Adrenal gland (tissue), 12 donors: ENCODE results near the gene RCE1. TPM values are rescaled to one million over a fixed set of nuclear protein-coding genes. Genes with fewer than 3 reads are reported as not detected.

Experiments used
- DNase-seq, 7 donors: peaks; one replicate each; pipeline ENCODE4 v3.0.0-alpha.2; 2019 to 2020
- H3K27ac ChIP-seq, 5 donors: fragments of 200-600 bp; sonication (generic) in 4 of 5; 1 replicate in 3 of 5; 2 replicates in 2 of 5; pipeline versions ENCODE4 v1.5.1 to v1.8.0; 2016 to 2020; ENCODE audit warnings: mild to moderate bottlenecking in 1 of 5
- H3K27me3 ChIP-seq: fragments of 200-600 bp; 2 replicates; pipeline ENCODE4 v1.8.0; 2021
- H3K36me3 ChIP-seq, 2 donors: fragments of 200-600 bp; replicated peaks in 1 of 2; 1 replicate in 1 of 2; 2 replicates in 1 of 2; pipeline versions ENCODE4 v1.5.1 to v1.8.0; 2018 to 2022
- H3K4me1 ChIP-seq, 2 donors: fragments of 200-600 bp; replicated peaks in 1 of 2; 1 replicate in 1 of 2; 2 replicates in 1 of 2; pipeline versions ENCODE4 v1.5.1 to v1.8.0; 2018 to 2021
- H3K4me3 ChIP-seq, 4 donors: fragments of 200-600 bp; sonication (generic) in 3 of 4; one replicate each; pipeline ENCODE4 v1.5.1; 2016 to 2018
- H3K9me3 ChIP-seq, 3 donors: fragments of 200-600 bp; sonication (generic) in 1 of 3; replicated peaks in 1 of 3; 1 replicate in 2 of 3; 2 replicates in 1 of 3; pipeline versions ENCODE4 v1.5.1 to v1.8.0; 2016 to 2021
- POLR2A ChIP-seq, 2 donors: fragments of 450-650 bp; IDR thresholded peaks; one replicate each; pipeline ENCODE4 v1.6.1; 2017; ENCODE audit warnings: antibody characterized with exemption in 2 of 2, mild to moderate bottlenecking in 2 of 2, moderate library complexity in 1 of 2
- WGBS, 4 donors: extraction: QIAGEN DNeasy Blood & Tissue Kit in 2 of 4; methylation state at CpG; one replicate each; pipeline versions ENCODE4 v1.1.5 to v1.1.7; 2013 to 2017; 5-methylcytosine and 5-hydroxymethylcytosine counted together
- intact Hi-C, 2 donors: fragments of 100-400 bp; cut with DNase I; formaldehyde crosslinking; loops; one replicate each; pipeline versions ENCODE4 v1.14.1 to v1.15.0; 2022 to 2023
- polyA plus RNA-seq, 3 donors: library from polyadenylated mRNA; stranded (reverse); fragments of 200-250 nt in 2 of 3; fragments of 350-450 nt in 1 of 3; fragmentation: Illumina TruSeq in 1 of 3; extraction: RNeasy Lipid Tissue Mini Kit (QIAGEN cat#74804) in 1 of 3; gene quantifications; one replicate each; pipeline ENCODE4 v1.2.3, GENCODE V29; 2013 to 2014
- total RNA-seq, 9 donors: library from RNA; depleted of rRNA in 4 of 9; stranded (reverse); fragments of >200 nt in 4 of 9; fragments of 120-200 nt in 1 of 9; fragmentation: NEBNext Ultra II Directional in 1 of 9; extraction: Animal tissue kit (Norgen Biotek cat#: 25700) in 1 of 9; gene quantifications; one replicate each; pipeline versions ENCODE4 v1.1.0 to v1.2.4, GENCODE V29; 2013 to 2023
- TF ChIP-seq, protein P1 (sequence below), 6 experiments: fragments of 450-650 bp in 4 of 6; fragments of 200-600 bp in 2 of 6; sonication (generic) in 1 of 6; IDR thresholded peaks; 1 replicate in 5 of 6; 2 replicates in 1 of 6; pipeline versions ENCODE4 v1.5.1 to v1.8.0; 2016 to 2021; ENCODE audit warnings: antibody characterized with exemption in 6 of 6, mild to moderate bottlenecking in 2 of 6, moderate library complexity in 1 of 6
- donor health status: healthy with polysubstance abuse.
- donor health status: Bipolar disorder and iron deficiency.
- donor health status: DM: yes; HTN: yes; CAD: no.
- donor health status: DM: no; HTN: no; CAD: no.
- donor health status: DM: no; HTN: no; CAD: no.
- donor health status: DM: yes; HTN: yes; CAD: no.

Gene RCE1
- total and polyA plus RNA-seq, 12 donors: 5.2 to 24.8 (median 18.0) TPM

DNA sequence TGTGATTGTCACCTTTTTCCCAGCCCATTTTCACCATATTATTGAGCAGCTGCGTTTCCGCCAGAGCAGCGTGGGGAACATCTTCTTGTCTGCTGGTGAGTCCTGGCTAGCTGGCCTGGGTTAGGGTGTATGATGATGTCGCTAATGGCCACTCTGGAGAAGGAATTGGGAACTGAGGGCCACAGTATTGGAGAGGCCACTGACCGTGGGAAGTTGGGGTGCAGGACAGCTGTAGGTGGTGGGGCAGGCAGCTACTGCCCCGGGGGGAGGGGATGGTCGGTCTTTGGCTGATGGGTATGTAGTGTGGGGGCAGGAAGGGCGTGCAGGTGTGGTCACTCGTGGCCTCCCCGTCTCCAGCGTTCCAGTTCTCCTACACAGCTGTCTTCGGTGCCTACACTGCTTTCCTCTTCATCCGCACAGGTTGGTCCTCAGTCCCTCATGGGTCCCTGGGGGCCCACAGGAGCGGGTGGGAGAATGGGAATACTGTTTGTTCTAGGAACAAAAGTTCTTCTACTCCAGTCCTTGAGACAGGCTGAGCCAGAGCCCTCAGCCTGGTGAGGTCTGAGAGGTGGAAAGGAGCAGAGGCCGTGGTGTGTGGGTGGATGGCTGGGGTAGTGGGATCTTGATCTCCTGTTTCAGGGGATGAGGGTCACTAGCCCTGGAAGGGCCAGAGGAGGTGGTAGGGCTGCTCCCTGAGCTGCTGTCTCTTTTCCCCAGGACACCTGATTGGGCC, 2.1 kb downstream of the RCE1 start:
- WGBS, 4 donors: 89 to 94% (median 91%) methylated on average over 13 to 15 of the region's 15 CpGs
- peak in 5 of 7 donors; percentile 7 to 54 (median 26) for DNase-seq
- no peak for TF ChIP-seq POLR2A (IDR thresholded peaks at IDR 0.05)
- TF ChIP-seq, protein P1, sequence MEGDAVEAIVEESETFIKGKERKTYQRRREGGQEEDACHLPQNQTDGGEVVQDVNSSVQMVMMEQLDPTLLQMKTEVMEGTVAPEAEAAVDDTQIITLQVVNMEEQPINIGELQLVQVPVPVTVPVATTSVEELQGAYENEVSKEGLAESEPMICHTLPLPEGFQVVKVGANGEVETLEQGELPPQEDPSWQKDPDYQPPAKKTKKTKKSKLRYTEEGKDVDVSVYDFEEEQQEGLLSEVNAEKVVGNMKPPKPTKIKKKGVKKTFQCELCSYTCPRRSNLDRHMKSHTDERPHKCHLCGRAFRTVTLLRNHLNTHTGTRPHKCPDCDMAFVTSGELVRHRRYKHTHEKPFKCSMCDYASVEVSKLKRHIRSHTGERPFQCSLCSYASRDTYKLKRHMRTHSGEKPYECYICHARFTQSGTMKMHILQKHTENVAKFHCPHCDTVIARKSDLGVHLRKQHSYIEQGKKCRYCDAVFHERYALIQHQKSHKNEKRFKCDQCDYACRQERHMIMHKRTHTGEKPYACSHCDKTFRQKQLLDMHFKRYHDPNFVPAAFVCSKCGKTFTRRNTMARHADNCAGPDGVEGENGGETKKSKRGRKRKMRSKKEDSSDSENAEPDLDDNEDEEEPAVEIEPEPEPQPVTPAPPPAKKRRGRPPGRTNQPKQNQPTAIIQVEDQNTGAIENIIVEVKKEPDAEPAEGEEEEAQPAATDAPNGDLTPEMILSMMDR (IDR thresholded peaks at IDR 0.05): no peak
- Histone ChIP-seq H3K4me1 (peaks cover 22 to 31% of the 10 kb centered on the region in 2 donors), H3K9me3 (no peaks in the 10 kb centered on the region), H3K36me3 (peaks cover 0 to 36% of the 10 kb centered on the region in 2 donors), H3K4me3 (no peak overlapping the region), H3K27me3 (no peaks in the 10 kb centered on the region), H3K27ac (no peak overlapping the region)
- intact Hi-C loops: no loop called here

GRCh38 chr11:66845876-66846212, 2.6 kb downstream of the RCE1 start:
- Histone ChIP-seq H3K4me3 (no peak overlapping the region), H3K9me3 (no peaks in the 10 kb centered on the region), H3K27ac (no peak overlapping the region), H3K36me3 (peaks cover 0 to 36% of the 10 kb centered on the region in 2 donors), H3K4me1 (peaks cover 17 to 26% of the 10 kb centered on the region in 2 donors), H3K27me3 (no peaks in the 10 kb centered on the region)
- intact Hi-C loops: no loop called here
- WGBS, 4 donors: 83 to 94% (median 89%) methylated on average over 8 to 9 of the region's 9 CpGs
- TF ChIP-seq, protein P1 (IDR thresholded peaks at IDR 0.05): no peak
- TF ChIP-seq POLR2A (IDR thresholded peaks at IDR 0.05): no peak
- peak in 5 of 7 donors; percentile 2 to 26 (median 17) for DNase-seq

GRCh38 chr11:66846671-66847091, 3.4 kb downstream of the RCE1 start:
- Histone ChIP-seq H3K27ac (peak overlapping the region in 1 of 5 donors; percentile 3), H3K4me3 (no peak overlapping the region), H3K4me1 (peaks cover 12 to 19% of the 10 kb centered on the region in 2 donors), H3K36me3 (peaks cover 0 to 36% of the 10 kb centered on the region in 2 donors), H3K9me3 (no peaks in the 10 kb centered on the region), H3K27me3 (no peaks in the 10 kb centered on the region)
- intact Hi-C loops: no loop called here
- WGBS, 4 donors: 40 to 80% (median 47%) methylated on average over 1 to 4 of the region's 4 CpGs
- peak in 6 of 7 donors; percentile 21 to 58 (median 32) for DNase-seq
- TF ChIP-seq, protein P1 (IDR thresholded peaks at IDR 0.05): no peak
- no peak for TF ChIP-seq POLR2A (IDR thresholded peaks at IDR 0.05)

- peaks cover 0 to 36% of the 10 kb centered on the region in 2 donors for H3K36me3 ChIP-seq
- intact Hi-C loops: no loop called here
- WGBS, 4 donors: 87 to 92% (median 90%) methylated on average over 7 to 14 of the region's 14 CpGs
Measured at GRCh38 chr11:66847461-66848232, 4.4 kb downstream of the RCE1 start.

More at GRCh38 chr11:66847461-66848232, 4.4 kb downstream of the RCE1 start:
- H3K4me3 ChIP-seq: no peak overlapping the region
- no peaks in the 10 kb centered on the region for H3K27me3 ChIP-seq
- peak in 5 of 7 donors; percentile 14 to 52 (median 17) for DNase-seq
- H3K4me1 ChIP-seq: peaks cover 4 to 11% of the 10 kb centered on the region in 2 donors
- TF ChIP-seq, protein P1 (IDR thresholded peaks at IDR 0.05): no peak
- no peak for TF ChIP-seq POLR2A (IDR thresholded peaks at IDR 0.05)
- no peak overlapping the region for H3K27ac ChIP-seq
- no peaks in the 10 kb centered on the region for H3K9me3 ChIP-seq
